Tibial artery (tissue), 4 donors: ENCODE data around the gene GPNMB.

Source experiments
- DNase-seq, 2 donors: peaks; one replicate each; pipeline ENCODE4 v3.0.0-alpha.2; 2019
- H3K27ac ChIP-seq, 2 donors: fragments of 200-600 bp; sonication (generic) in 1 of 2; 1 replicate in 1 of 2; 2 replicates in 1 of 2; pipeline ENCODE4 v1.5.1; 2018 to 2019; ENCODE audit warnings: mild to moderate bottlenecking in 1 of 2
- H3K27me3 ChIP-seq, 2 donors: fragments of 200-600 bp; sonication (generic) in 1 of 2; one replicate each; pipeline versions ENCODE4 v1.5.1 to v1.6.0; 2016 to 2019
- H3K36me3 ChIP-seq, 3 donors: fragments of 200-600 bp; sonication (generic) in 2 of 3; one replicate each; pipeline ENCODE4 v1.5.1; 2016 to 2019; ENCODE audit warnings: mild to moderate bottlenecking in 2 of 3
- H3K4me1 ChIP-seq, 4 donors: fragments of 200-600 bp; sonication (generic) in 2 of 4; 1 replicate in 3 of 4; 2 replicates in 1 of 4; pipeline ENCODE4 v1.5.1; 2016 to 2019
- H3K4me3 ChIP-seq, 2 donors: fragments of 200-600 bp; sonication (generic) in 1 of 2; 1 replicate in 1 of 2; 2 replicates in 1 of 2; pipeline ENCODE4 v1.5.1; 2018 to 2019; ENCODE audit warnings: mild to moderate bottlenecking in 2 of 2
- H3K9me3 ChIP-seq, 3 donors: fragments of 200-600 bp; sonication (generic) in 1 of 3; one replicate each; pipeline ENCODE4 v1.5.1; 2016 to 2019
- CTCF ChIP-seq, 2 experiments: fragments of 200-600 bp in 1 of 2; fragments of 450-650 bp in 1 of 2; IDR thresholded peaks; one replicate each; pipeline ENCODE4 v1.5.1; 2017 to 2019; ENCODE audit warnings: antibody characterized with exemption in 2 of 2, mild to moderate bottlenecking in 1 of 2, moderate library complexity in 1 of 2
- intact Hi-C: fragments of 100-400 bp; cut with DNase I; formaldehyde crosslinking; loops from one replicate; pipeline ENCODE4 v1.15.0; 2023; ENCODE audit warnings: low total_unique reads

Gene GPNMB

DNA sequence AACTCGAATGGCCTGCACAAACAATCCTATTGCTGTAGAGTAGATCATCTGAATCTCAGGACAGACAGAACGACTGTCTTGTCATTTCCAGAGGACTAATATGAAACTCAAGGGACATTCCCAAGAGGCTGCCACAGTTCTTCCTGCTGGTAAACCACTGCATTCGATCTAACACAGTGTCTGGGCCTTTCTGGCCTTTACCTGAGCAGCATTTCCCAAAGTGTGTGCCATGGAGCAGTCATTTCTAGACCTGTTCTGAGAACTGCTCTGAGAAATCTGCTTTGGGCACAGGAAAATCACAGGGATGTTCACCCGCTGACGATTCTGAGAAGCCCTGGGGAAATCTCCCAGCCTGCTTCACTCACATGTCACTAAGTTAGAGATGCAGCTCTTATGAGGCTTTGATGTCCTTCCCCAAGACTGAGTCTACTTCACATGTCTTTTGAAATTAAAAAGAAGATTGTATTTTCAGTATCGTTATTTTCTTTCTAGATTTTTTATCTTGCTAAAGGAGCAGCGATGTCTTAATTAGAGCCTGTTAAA is 18.4 kb downstream of the GPNMB start:
- no peak for TF ChIP-seq CTCF (IDR thresholded peaks at IDR 0.05)
- Histone ChIP-seq H3K36me3 (peaks cover 28 to 57% (median 44%) of the 10 kb centered on the region in 3 donors), H3K9me3 (no peaks in the 10 kb centered on the region), H3K4me1 (no peaks in the 10 kb centered on the region), H3K27ac (no peak overlapping the region), H3K27me3 (no peaks in the 10 kb centered on the region), H3K4me3 (no peak overlapping the region)
- no peak for DNase-seq
- intact Hi-C loops: no loop called here

- no peak for TF ChIP-seq CTCF (IDR thresholded peaks at IDR 0.05)
- no peaks in the 10 kb centered on the region for H3K9me3 ChIP-seq
- intact Hi-C loops: no loop called here
- no peak overlapping the region for H3K27ac ChIP-seq
- no peaks in the 10 kb centered on the region for H3K27me3 ChIP-seq
- DNase-seq: no peak
- no peak overlapping the region for H3K4me3 ChIP-seq
- H3K4me1 ChIP-seq: no peaks in the 10 kb centered on the region
- H3K36me3 ChIP-seq: peaks cover 31 to 56% (median 44%) of the 10 kb centered on the region in 3 donors
These were observed 20.3 kb downstream of the GPNMB start for GRCh38 chr7:23266918-23267317.

GRCh38 chr7:23267357-23267756 is 20.8 kb downstream of the GPNMB start:
- no peak for TF ChIP-seq CTCF (IDR thresholded peaks at IDR 0.05)
- Histone ChIP-seq H3K27me3 (no peaks in the 10 kb centered on the region), H3K27ac (no peak overlapping the region), H3K36me3 (peaks cover 31 to 56% (median 44%) of the 10 kb centered on the region in 3 donors), H3K4me1 (no peaks in the 10 kb centered on the region), H3K4me3 (no peak overlapping the region), H3K9me3 (no peaks in the 10 kb centered on the region)
- DNase-seq: no peak
- intact Hi-C loops: no loop called here

DNA sequence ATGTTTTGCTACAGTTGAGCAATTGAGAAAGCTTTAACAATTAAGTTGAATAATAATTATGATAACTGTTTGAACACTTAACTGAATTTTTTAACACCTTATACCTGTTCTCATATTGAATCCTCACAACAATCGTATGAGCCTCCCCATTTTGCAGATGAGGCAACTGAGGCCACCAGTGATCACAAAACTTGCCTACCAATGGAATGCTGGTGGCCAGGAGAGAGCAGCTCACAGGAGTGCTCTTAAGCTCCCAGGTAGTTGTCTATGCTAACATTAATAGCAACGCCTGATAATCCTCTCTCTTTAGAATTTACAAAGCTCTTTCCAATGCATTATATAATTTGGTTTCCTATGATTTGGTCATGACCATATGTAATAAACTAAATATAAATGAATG is 21.6 kb downstream of the GPNMB start:
- no peak overlapping the region for H3K27ac ChIP-seq
- DNase-seq: no peak
- no peak overlapping the region for H3K4me3 ChIP-seq
- no peaks in the 10 kb centered on the region for H3K4me1 ChIP-seq
- H3K36me3 ChIP-seq: peaks cover 31 to 56% (median 44%) of the 10 kb centered on the region in 3 donors
- TF ChIP-seq CTCF (IDR thresholded peaks at IDR 0.05): no peak
- H3K9me3 ChIP-seq: no peaks in the 10 kb centered on the region
- no peaks in the 10 kb centered on the region for H3K27me3 ChIP-seq
- intact Hi-C loops: no loop called here

DNA sequence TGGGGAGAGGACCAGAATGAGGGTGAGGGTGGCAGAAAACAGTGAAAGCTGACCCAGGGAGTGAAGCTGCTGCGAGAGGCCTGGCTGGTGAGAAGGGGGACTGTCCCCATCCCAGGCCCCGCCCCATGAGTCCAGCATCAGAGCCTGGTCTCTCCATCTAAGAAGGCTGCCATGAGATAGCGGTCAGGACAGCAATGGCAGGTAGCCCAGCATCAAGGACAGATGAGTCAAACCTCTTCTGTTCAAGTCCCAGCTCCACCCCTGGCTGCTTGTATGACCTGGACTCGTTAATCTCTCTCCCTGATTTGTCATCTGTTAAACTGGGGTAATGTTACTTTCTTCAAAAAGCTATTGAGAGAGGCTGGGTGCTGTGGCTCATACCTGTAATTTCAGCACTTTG is 22.2 kb downstream of the GPNMB start:
- DNase-seq: no peak
- H3K36me3 ChIP-seq: peaks cover 31 to 59% (median 44%) of the 10 kb centered on the region in 3 donors
- intact Hi-C loops: no loop called here
- H3K4me1 ChIP-seq: no peaks in the 10 kb centered on the region
- H3K27me3 ChIP-seq: no peaks in the 10 kb centered on the region
- H3K9me3 ChIP-seq: no peaks in the 10 kb centered on the region
- no peak overlapping the region for H3K4me3 ChIP-seq
- no peak for TF ChIP-seq CTCF (IDR thresholded peaks at IDR 0.05)
- H3K27ac ChIP-seq: no peak overlapping the region

DNA sequence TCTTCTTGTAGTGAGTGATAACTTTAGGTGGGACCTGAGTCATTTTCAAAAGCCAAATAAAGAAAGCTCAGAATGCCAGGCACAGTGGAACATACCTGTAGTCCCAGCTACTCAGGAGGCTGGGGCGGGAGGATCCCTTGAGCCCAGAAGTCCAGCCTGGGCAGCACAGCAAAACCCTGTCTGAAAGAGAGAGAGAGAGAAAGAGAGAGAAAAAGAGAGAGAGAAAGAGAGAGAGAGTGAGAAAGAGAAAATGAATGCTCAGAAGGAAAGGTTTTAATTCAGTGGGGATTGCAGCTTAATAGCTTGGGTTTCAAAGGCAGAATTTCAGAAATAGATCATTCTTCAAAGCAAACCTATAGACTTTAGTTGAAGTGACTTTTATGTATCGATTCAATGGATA is 25.7 kb downstream of the GPNMB start:
- no peaks in the 10 kb centered on the region for H3K4me1 ChIP-seq
- intact Hi-C loops: no loop called here
- no peak for DNase-seq
- no peak overlapping the region for H3K4me3 ChIP-seq
- peaks cover 21 to 55% (median 35%) of the 10 kb centered on the region in 3 donors for H3K36me3 ChIP-seq
- H3K9me3 ChIP-seq: no peaks in the 10 kb centered on the region
- no peak overlapping the region for H3K27ac ChIP-seq
- no peaks in the 10 kb centered on the region for H3K27me3 ChIP-seq
- TF ChIP-seq CTCF (IDR thresholded peaks at IDR 0.05): no peak
